K562 (cell line): Measurements from ENCODE around the gene EFEMP2.

Source experiments
- FOSL1 ChIP-seq: fragments of 200-800 bp; sonication (Bioruptor generic); conservative IDR thresholded peaks from 2 replicates; pipeline ENCODE4 v1.6.1; 2016; ENCODE audit warnings: missing genetic modification characterization, missing compliant biosample characterization
- MBD2 ChIP-seq: sonication (generic); IDR thresholded peaks from 2 replicates; pipeline ENCODE4 v1.6.1; 2016; ENCODE audit warnings: low read depth, borderline replicate concordance
- NCOA6 ChIP-seq: fragments of 450-650 bp; IDR thresholded peaks from 2 replicates; pipeline ENCODE4 v1.6.1; 2017; ENCODE audit warnings: mild to moderate bottlenecking
- NFXL1 ChIP-seq: fragments of 450-650 bp; formaldehyde crosslinking; IDR thresholded peaks from 2 replicates; pipeline ENCODE4 v1.4.0; 2021; ENCODE audit warnings: mild to moderate bottlenecking
- RB1 ChIP-seq: fragments of 450-650 bp; IDR thresholded peaks from 2 replicates; pipeline ENCODE4 v1.6.1; 2017; ENCODE audit warnings: low read depth, mild to moderate bottlenecking
- TF ChIP-seq, protein P1 (sequence below): fragments of 450-650 bp; formaldehyde crosslinking; IDR thresholded peaks from 2 replicates; pipeline ENCODE4 v1.4.0; 2022; ENCODE audit warnings: missing genetic modification characterization

- TF ChIP-seq NFXL1 (CRISPR knock-in tag) = no peak
- TF ChIP-seq, protein P1, sequence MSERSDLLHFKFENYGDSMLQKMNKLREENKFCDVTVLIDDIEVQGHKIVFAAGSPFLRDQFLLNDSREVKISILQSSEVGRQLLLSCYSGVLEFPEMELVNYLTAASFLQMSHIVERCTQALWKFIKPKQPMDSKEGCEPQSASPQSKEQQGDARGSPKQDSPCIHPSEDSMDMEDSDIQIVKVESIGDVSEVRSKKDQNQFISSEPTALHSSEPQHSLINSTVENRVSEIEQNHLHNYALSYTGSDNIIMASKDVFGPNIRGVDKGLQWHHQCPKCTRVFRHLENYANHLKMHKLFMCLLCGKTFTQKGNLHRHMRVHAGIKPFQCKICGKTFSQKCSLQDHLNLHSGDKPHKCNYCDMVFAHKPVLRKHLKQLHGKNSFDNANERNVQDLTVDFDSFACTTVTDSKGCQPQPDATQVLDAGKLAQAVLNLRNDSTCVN (CRISPR knock-in tag) = no peak
- no peak for TF ChIP-seq MBD2
- no peak for TF ChIP-seq FOSL1 (tag)
- TF ChIP-seq NCOA6 = no peak
- peak; percentile 95 for TF ChIP-seq RB1
Observed at GRCh38 chr11:65911682-65912568, 39.3 kb upstream of the EFEMP2 start.
